ENCODE measurements around the gene YBX2. TPM values are rescaled to one million over a fixed set of nuclear protein-coding genes. Genes with fewer than 3 reads are reported as not detected.
"Not testable (repeated sequence)": the region's sequence is repeated elsewhere in the genome, so short reads cannot be mapped to it uniquely, and the experiment has no call there.

YBX2 gene
- total and polyA plus RNA-seq, 8 donors, result 0.43 to 72.4 (median 1.3) TPM; not detected in 1

- H3K9me3 ChIP-seq, result no peaks in the 10 kb centered on the region
- intact Hi-C loops (cut with DNase I; ENCODE audit: low total_unique reads), result no loop called here
- DNase-seq, result peak; percentile 53 to 62
- H3K27ac ChIP-seq, result peak within 1 kb of the TSS; percentile 18 to 80 (median 40)
- H3K4me1 ChIP-seq, result peaks cover 0 to 8% (median 2%) of the 10 kb centered on the region in 4 donors
- H3K36me3 ChIP-seq, result no peaks in the 10 kb centered on the region
- peaks cover 0 to 49% (median 13%) of the 10 kb centered on the region in 3 donors for H3K27me3 ChIP-seq
- peak within 1 kb of the TSS; percentile 15 to 44 (median 38) for H3K4me3 ChIP-seq
- 40 to 47% (median 44%) methylated on average over 14 to 17 of the region's 17 CpGs for WGBS, 5 donors
- TF ChIP-seq POLR2A (IDR thresholded peaks at IDR 0.05), result no peak
- no peak for TF ChIP-seq POLR2AphosphoS5 (IDR thresholded peaks at IDR 0.05)
- no peak for TF ChIP-seq EP300 (IDR thresholded peaks at IDR 0.05)
- TF ChIP-seq CTCF (IDR thresholded peaks at IDR 0.05), result no peak
Measured at GRCh38 chr17:7336240-7337175, 42.1 kb upstream of the YBX2 start, which contains the start of gene ACAP1. Gene ACAP1 (plus strand): TSS chr17:7336529. CDS start chr17:7336735, 206 bp downstream.

GRCh38 chr17:7335765-7336164 is 41.3 kb upstream of the YBX2 start:
- H3K9me3 ChIP-seq; H3K4me3 ChIP-seq; H3K36me3 ChIP-seq; DNase-seq; intact Hi-C loops (cut with DNase I; ENCODE audit: low total_unique reads); H3K4me1 ChIP-seq: not testable (repeated sequence)
- WGBS, 5 donors, result 75 to 81% (median 77%) methylated on average over 13 of the region's 13 CpGs
- Histone ChIP-seq H3K27ac (peak overlapping the region in 2 of 5 donors; percentile 40 to 80), H3K27me3 (peaks cover 0 to 42% (median 9%) of the 10 kb centered on the region in 3 donors)

- TF ChIP-seq POLR2A (IDR thresholded peaks at IDR 0.05) (no peak), POLR2AphosphoS5 (IDR thresholded peaks at IDR 0.05) (no peak), EP300 (IDR thresholded peaks at IDR 0.05) (no peak), CTCF (IDR thresholded peaks at IDR 0.05) (no peak)
- Histone ChIP-seq H3K27ac (no peak overlapping the region), H3K4me1 (peaks cover 6 to 17% (median 10%) of the 10 kb centered on the region in 4 donors), H3K36me3 (no peaks in the 10 kb centered on the region), H3K9me3 (no peaks in the 10 kb centered on the region), H3K4me3 (no peak overlapping the region), H3K27me3 (peaks cover 0 to 40% (median 4%) of the 10 kb centered on the region in 3 donors)
- intact Hi-C loops (cut with DNase I; ENCODE audit: low total_unique reads), result no loop called here
- WGBS, 5 donors, result 56 to 86% (median 74%) methylated on average over 3 of the region's 3 CpGs
- no peak for DNase-seq
Measured at GRCh38 chr17:7334938-7335538, 40.6 kb upstream of the YBX2 start.

DNA sequence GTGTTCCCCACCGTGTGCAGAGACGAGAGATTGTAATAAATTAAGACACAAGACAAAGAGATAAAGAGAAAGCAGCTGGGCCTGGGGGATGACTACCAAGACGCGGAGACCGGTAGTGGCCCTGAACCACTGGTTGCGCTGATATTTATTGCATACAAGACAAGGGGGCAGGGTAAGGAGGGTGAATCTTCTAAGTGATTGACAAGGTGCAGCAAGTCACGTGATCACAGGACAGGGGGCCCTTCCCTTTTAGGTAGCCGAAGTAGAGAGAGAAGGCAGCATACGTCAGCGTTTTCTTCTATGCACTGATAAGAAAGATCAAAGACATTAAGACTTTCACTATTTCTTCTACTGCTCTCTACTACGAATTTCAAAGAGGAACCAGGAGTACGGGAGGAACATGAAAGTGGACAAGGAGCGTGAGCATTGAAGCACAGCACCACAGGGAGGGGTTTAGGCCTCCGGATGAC is 38.2 kb upstream of the YBX2 start:
- DNase-seq, result not testable (repeated sequence)

DNA sequence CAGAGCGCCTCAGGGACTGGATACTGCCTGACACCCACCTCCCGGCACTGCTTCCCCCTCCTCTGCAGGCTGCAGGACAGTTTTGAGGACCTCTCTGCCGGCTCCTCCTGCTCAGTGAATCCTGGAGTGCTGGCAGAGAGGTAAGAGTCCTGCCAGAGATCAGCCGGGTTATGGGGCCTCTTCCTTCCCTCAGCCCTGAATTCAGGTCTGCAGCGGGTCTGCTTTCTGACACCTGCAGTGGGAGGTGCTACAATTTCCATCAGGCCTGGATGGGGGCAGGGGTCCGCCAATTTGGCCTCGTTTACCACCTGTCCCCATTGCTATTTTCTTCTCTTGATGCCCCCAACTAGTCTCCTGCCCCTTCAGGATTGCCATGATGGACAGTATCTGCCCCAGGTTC is 37.7 kb upstream of the YBX2 start:
- no peak overlapping the region for H3K27ac ChIP-seq

More for the DNA sequence above, 38.2 kb upstream of the YBX2 start:
- H3K27ac ChIP-seq; H3K36me3 ChIP-seq; H3K4me3 ChIP-seq; H3K9me3 ChIP-seq; intact Hi-C loops (cut with DNase I; ENCODE audit: low total_unique reads): not testable (repeated sequence)
- H3K4me1 ChIP-seq, result peaks cover 12 to 27% (median 25%) of the 10 kb centered on the region in 4 donors
- WGBS, 5 donors, result 37 to 45% (median 44%) methylated on average over 13 to 14 of the region's 14 CpGs
- H3K27me3 ChIP-seq, result peaks cover 0 to 37% (median 4%) of the 10 kb centered on the region in 3 donors

More for the DNA sequence above, 37.7 kb upstream of the YBX2 start:
- Histone ChIP-seq H3K4me3 (no peak overlapping the region), H3K27me3 (peaks cover 0 to 33% (median 4%) of the 10 kb centered on the region in 3 donors), H3K36me3 (peaks cover 0 to 3% (median 0%) of the 10 kb centered on the region in 4 donors), H3K9me3 (no peaks in the 10 kb centered on the region), H3K4me1 (peaks cover 12 to 28% (median 27%) of the 10 kb centered on the region in 4 donors)
- WGBS, 5 donors, result 47 to 65% (median 54%) methylated on average over 7 of the region's 7 CpGs
- intact Hi-C loops (cut with DNase I; ENCODE audit: low total_unique reads), result no loop called here
- DNase-seq, result no peak
- TF ChIP-seq EP300 (IDR thresholded peaks at IDR 0.05), result no peak
- TF ChIP-seq CTCF (IDR thresholded peaks at IDR 0.05), result no peak
- TF ChIP-seq POLR2A (IDR thresholded peaks at IDR 0.05), result no peak
- TF ChIP-seq POLR2AphosphoS5 (IDR thresholded peaks at IDR 0.05), result no peak
